ENCODE data around the gene ATP11A.
"Not testable (repeated sequence)": the region's sequence is repeated elsewhere in the genome, so short reads cannot be mapped to it uniquely, and the experiment has no call there.

The ATP11A gene

DNA sequence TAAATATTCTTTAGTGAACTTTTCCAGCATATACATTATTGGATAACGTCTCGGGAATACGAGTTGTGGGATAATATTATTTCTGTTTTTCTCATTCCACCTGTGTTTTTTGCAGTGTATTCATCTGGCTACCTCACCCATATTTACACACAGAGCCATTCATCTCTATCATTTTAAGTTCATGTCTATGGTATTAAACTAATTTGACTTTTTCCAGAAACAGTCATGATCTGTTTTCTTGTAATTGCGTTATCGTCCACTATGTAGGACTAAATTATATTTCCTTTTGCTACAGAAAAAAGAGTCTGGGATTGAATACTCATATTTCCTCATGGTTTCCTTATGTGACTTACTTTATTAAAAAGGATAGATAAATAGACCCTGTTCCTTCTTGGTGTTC lies 2.7 kb downstream of the ATP11A start:
- DNase-seq: no peak

DNA sequence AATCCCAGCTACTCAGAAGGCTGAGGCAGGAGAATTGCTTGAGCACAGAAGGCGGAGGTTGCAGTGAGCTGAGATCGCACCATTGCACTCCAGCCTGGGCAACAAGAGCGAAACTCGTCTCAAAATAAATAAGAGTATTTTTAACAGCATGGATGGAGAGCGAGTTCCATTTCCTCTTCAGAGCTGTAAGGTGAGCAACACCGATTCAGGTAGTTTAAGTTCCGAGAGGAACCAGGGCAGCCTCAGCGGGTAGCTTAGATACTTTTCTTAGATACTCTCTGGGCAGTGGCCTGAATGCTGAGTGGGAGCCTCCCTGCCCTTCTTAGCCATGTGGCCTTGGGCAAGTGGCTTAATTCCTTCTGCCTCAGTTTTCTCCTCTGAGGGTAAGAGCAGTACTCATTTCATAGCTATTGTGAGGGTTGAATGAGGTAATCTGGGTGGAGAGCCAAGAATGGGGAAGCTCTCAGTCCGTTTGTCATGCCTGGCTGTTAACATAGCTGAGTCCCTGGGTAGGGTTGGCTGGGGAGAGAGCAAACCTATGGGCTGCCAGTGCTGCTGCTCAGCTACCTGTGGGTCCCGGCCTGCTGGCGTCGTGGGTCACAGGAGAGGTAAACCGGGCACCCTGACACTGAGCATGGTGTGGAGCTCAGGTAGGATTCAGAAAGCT lies 4.1 kb downstream of the ATP11A start:
- DNase-seq: peak; percentile 50

DNA sequence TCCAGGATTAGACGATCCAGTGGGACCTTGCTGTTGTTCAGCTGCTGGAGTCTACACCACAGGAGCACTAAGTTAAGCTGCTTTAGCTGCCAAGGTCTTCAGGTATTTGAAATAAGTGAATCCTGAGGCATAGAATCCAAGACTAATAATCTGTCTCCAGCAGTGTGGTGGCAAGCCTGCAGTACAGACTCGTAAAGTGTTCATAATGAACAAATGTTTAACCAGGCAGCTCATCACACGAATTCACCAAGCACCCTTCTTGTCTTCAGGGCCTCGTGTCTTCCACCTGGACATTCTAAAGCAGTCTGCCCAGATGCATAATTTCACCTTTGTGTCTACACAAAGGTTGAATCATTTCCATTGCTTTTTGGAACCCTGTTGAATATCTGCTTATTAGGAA lies 5.3 kb downstream of the ATP11A start:
- DNase-seq: no peak

DNA sequence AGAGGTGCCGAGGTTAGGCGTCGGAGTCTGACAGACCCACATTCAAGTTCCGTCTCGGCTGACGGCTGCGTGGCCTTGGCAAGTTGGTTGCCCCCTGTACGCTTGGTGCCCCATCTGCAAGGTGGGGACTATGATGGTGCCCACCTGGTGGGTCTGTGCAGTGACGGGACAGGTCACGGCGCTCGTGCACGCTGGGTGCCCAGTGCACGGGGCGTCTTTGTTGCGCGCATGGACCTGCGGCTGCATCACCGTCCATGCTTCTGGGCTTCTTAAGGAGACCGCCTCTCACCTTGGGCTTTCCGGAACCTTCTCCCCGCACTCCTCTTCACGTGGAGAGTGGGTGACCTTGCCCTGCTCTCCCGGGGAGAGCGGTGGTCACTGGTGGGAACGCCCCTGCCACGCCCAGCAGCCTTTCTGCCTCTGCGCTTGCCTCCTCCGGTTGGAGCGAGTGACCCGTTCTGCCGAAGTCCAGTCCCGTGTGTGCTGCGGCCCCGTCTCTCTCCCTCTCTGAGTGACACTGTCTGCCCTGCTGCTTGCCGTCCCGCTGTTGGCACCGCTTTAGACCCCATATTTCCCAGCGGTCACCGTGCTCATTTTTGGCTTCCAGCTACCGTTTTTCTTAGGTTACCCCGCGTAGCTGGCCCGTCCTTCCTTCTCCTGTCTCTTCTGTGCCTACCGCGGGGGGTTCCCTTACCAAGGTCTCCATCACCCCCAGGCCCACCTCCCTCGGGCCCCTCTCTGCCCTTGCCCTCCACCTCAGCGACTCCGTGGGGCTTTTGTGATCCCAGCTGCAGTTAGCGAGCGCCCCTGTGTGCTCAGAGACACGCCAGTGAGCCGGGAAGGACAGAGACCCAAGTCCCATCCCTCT lies 6.4 kb downstream of the ATP11A start:
- no peak for DNase-seq

DNA sequence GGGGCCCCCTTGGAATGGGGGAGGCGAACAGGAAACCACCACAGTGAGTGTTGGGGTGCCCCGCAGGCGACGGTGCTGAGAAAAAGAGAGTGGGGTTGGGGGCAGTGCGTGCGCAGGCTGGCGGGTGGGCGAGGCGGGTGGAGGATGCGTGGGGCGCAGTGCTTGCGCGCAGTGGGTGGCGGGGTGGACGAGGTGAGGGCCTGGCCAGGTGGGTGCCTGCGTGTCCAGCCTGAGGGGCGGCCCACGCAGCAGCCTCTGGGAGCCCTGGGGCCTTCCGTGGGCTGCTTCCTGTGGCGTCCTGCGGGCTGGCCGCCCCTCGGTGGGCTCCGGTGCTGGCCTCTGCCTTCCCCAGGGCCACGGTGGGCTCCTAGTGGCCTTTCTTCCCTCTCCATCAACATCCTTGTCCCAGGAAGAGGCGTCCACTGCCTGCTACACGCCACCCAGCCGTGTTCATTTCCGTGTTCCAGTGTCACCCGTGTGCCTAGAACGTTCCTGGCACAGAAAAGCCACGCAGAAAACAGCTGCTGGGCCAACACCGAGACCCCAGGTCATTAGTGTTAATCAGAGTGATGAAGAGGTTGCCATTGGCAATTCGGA lies 7.1 kb downstream of the ATP11A start:
- no peak for DNase-seq

DNA sequence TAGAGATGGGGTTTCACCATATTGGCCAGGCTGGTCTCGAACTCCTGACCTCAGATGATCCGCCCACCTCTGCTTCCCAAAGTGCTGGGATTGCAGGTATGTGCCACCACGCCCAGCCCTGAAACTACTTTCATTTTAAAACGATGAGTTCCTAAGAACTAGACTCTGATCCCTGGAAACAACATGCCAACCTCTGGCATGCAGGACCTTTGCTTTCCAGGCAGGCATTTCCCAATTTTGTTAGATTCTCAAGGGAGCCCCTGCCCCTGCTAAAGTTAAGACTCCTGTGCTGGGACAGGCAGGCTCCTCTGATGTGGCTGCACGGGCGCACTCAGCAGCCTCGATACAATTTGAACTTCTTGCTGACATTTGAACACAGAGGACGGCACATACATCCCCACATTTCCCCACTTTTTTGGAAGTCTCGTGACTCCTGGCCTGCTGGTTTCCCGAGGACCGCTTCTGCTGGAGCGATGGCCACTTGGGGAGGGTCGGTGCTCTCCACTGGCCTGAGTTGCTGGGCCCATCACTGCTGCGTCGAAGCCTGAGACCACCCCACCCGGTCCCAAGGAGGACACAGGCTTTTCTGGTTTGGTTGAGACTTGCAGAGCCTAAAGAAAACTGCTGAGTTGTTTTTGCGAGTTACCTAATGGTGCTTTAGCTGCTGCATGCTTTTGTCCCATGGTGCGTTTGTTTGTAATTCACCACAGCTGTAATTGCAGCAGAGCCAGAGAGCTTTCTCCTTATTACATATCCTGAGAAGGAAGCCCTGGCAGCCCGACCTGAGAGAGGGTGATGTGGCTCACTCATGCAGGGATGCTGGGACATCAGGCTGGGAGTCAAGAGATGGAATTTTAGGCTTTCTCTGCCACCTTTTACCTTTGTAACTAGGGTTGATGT lies 8.2 kb downstream of the ATP11A start:
- no peak for DNase-seq

DNA sequence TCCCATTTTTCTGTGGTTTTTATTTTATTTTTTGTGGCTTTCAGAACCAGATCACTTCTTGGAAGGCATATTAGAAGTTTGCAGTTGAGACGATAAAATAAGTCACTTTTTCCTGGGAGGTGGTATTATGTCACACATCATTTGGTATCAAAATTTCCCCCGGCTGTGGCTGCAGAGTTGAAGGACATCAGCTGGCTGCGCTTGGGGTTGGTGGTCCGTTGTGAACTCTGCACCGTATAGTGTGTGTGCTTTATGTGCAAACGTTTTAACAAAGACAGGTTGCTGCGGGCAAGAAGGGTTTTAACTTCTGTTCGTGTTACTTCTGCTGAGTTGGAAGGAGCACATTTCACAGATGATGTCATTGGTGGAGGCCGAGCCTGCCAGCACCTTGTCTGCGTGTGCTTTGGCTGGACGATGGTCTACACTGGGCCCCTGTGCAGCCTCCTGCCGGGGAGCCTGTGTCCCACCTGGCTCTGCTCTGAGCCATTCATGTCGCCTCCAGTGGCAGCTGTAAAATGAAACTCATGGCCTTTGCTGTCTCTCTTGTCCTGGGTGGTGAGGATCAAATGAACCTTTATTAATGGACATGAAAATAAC lies 9.6 kb downstream of the ATP11A start:
- no peak for DNase-seq

DNA sequence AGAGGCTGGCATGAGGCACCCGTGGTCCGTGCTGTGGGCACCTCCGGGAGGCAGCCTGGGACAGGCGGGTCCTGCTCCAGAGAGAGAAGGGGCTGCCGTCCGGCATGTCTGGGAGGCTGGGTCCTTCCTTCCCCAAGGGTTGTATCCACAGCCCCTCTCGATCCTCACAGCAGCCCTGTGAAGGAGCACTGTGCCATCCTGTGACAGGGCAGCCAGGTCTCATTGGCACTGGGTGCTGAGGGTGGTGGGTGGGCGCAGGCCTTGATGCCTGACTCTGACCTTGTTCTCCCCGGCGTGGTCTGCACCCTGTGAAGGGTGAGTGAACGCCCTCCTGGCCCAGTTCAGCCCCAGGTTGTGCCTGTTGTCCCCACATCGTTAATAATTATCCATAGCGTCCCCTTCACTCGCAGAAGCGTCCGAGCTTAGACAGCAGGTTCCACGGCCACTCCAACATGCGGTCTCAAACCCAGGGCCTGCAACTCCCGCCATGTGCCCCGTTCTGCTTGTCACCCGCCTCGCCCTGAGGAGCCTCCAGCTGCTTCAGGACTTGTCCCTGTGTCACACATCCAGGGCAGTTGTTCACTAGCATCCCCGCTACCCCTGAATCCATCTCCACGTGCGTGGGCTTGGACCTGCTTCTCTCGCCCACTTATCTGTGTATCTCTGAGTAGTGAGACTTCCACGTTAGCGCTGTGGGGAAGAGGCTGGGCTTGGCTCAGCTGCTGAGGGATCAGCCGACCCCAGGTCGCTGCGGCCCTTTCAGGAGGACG lies 10.6 kb downstream of the ATP11A start:
- DNase-seq: no peak

DNA sequence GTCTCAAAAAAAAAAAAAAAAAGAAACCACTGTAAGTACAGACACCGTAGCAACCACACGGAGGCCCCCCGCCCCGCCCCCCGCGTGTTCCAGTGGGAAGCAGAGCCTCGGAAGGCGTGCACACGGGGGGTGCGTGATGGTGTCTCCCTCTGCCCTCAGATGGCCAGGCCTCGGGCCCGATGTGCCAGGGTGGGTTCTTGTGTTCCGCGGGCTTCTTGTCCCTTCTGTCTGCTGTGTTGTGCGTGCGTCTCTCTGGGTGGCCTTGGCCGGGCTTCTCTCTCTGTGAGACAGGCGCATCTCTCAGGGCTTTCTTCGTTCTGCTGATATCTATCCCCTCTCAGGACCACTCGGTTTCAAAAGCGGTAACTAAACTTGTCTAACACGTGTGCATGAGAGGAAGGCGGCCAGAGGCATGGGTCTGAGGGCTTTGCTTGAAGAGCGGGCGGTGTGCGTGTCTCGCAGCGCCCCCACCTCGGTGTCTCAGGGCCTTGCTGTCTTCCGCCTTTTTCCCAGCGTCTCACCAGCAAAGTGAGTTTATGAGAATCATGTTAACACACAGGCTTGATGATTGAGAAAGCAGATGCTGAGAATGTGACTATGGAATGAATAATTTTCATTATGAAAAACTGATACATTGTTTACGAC lies 12.6 kb downstream of the ATP11A start:
- DNase-seq: no peak

DNA sequence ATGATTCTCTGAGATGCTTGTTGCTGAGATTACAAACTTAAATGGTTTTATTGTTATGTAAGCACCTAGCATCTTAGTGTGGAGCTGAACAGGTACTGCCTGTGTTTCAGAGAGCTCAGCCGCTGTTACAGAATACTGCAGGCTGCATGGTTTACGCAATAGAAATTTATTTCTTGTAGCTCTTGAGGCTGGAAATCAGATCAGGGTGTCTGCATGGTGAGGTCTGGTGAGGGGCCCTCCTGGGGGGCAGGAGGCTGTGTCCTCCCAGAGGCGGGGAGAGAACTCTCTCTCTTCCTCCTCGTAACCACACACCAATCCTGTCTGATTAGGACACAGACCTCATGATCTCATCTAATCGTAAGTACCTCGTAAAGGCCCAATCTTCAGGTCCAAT lies 13.1 kb downstream of the ATP11A start:
- DNase-seq: no peak

DNA sequence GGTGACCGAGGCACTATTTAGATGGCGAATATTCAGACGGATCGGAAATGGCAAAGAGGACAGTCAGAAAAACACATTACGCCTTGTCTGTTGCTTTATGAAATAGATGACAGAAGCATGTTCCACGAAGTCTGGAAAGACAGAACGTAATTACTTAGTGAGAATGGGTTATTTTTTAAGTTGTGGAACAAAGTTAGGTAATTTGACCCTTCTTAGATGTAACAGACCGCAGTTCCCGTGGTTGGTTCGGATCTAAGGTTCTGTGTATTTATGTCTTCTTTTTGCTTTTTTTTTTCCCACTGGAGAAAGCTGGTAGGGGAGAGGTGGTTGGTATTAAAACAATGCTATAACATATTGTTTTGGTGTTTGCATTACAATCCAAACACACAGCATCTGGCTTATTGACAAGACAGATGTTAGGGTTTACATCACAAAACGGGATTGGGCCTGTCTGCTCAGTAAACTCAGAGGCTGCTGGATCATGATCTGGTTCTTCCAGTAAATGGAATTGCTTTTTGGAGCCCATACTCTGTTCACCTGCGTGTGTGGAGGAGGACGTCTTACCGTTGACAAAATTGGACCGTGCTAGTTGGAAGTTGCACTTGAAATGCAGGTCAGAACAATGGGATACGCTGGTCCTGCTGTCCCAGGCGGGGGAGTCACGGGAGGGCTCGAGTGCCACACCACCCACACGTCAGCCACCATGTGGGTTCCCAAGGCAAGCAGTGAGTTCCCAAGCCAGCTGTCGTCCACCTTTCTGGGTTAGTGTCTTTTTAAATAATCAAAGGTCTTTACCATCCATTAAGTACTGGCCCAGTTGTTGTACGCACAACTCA lies 13.8 kb downstream of the ATP11A start:
- no peak for DNase-seq

DNA sequence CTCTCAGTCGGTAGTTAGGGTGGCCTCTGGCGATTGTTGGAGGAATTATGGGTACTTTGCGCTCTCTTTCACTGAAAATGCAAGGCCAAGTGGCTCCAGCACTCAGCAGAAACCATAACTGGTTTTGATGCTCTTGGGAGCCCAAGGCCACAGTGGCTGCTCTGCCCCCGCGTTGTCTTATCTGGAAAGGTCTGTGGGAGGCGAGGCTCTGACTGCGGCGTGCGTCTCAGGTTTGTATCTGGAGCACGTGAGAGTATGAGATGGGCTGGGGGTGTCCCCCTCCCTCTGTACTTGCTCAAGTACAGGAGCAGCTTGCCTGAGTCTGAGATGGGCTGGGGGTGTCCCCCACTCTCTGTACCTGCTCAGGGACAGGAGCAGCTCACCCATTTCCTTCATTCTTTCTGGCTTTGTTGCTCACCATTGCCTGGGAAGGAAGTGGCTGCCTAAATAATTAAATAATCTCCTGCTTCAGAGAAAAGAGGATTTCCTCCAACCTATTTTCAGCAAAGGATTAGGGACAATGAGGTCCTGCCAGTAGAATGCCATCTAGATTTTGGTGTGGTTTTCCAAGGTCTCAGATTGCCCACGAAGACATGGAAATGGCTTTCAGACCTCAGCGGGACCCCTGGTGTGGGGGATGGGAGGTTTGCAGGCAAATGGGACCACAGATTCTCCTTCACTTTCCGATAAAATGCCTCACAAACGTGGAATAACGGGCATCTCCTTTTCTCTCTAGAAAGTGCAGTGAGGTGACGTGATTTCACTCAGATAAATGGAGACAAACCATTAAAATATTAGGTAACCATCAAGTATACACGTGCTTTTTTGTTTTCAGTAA lies 14.7 kb downstream of the ATP11A start:
- DNase-seq: no peak

DNA sequence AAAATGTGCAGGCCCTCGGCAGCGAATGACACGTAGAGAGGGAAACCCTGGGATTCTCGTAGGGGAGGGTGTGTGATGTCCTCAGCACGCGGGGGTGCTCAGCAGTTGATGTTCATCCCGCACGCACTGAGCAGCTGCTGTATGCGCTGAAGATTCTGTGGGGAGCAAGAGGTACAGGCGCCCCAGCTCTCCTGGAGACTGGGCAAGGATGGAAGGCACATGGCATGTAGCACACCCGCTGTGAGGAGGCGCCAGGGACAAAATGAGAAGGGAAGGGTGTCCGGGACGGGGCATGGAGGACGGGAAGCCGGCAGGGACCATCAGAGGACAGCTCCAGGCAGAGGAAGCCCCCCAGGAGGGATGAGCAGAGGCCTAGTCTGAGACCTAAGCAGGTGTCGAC lies 15.4 kb downstream of the ATP11A start:
- no peak for DNase-seq

DNA sequence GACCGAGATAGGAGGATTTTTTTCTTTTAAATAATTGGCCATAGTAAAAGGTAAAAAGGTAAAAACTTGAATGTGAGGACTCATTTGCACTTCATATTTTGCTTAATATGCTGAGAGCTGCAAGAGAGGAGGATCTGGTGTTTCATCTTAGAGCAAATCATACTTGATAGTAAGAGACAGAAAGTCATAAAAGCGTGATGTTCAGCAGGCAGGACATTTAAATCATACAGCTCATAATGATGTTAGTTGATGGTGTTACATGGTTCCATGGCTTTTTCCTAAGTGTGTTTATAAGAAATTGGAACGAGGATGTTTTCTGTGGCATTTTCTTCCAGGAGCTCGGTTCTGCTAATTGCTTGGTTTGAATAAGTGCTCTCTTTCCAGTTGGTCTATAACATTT lies 16.3 kb downstream of the ATP11A start:
- DNase-seq: no peak

DNA sequence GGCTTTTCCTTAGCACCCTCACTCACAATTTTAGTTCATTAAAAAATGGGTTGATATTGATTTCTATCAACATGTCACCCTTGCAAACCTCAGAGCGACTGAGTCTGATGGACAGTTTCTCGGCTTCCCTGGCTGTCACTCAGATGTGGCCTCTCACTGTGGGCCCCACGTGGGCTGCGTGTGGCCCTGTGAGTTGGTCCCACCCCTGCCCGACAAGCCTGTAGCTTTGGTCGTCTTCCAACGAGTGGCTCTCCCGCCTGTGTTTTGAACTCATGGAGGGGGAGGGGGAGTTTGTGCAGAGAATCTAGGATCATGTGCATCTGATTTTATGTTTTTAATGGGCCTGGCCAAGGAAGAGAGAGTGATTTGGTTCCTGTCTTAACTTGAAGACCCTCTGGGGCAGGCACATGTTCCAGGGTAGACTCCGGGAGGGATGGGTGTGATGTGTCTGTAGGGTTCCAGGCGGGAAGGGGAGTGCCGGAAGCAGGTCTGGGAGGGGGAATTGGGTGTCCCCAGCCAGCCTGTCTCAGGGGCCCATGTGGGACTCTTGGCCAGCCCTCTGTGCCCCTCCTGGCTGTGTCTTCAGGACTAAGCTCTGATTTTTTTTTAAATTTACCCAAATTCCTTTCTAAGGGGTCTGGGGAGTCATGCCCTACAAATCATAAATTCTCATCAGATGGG lies 18.9 kb downstream of the ATP11A start:
- no peak for DNase-seq

DNA sequence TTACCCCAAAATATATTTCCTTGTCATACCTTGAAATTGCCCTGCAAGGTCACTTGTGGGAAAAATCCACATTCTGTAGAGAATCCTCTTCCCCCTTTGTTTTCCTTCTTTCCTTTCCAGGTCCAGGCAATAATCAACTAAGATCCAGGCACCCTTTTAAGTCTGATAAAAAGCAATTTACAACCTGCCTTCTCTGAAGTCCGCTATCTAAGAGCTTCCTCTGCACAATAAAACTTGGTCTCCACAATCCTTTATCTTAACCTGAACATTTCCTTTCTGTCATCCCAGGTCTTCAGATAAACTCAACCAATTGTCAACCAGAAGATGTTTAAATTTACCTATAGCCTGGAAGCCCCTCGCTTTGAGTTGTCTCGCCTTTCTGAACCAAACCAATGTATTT lies 19.5 kb downstream of the ATP11A start:
- DNase-seq: not testable (repeated sequence)

DNA sequence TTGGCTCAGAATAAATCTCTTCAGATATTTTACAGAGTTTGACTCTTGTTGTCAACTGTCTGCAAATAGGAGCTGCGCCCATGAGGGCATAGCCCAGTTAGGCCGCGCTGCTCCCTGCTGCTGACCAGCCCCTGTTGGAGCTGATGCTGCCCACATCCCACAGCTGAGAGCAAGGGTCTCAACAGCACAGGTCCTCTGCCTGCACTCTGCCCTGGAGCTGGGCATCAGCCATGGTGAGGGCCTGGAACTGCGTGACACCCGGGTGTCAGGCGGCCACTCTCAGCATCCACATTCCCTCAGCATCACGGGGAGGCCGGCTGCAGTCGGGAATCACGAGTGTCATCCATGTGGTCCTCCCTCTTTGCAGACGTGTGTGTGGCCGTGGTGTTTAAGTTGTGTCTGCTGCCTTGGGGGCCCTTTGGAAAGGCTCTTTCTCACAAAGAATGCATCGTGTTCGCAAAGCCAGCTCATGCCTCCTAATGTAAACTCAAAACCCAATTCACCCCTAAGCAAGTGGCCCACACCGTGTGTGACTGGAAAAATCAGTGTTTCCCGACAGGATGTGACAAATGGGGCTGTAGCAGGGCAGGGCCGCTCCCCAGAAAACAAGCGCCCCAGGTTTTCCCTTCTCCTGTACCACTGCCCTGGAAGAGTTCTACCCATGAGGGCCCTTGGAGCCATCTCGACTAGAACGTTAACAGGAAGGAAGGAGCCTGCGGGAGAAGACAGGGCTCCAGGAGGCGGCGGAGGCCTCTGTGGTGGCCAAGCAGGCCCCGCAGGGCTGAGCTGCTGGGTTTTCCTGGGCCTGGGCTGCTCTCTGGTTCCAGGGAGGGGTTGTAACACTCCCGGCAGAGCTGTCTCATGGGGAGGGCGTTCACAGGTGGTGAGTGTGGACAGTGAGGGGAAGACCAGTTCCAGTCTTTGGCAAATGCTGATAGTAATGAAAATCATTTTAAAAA lies 20.3 kb downstream of the ATP11A start:
- DNase-seq: no peak
